Transverse colon (tissue), 3 donors: ENCODE data around the gene ANKH.

Experiments
- CTCF ChIP-seq, 5 experiments: fragments of 200-600 bp in 3 of 5; fragments of 450-650 bp in 2 of 5; sonication (generic) in 3 of 5; IDR thresholded peaks; 1 replicate in 2 of 5; 2 replicates in 3 of 5; pipeline ENCODE4 v1.5.1; 2016 to 2017; ENCODE audit warnings: antibody characterized with exemption in 5 of 5, inconsistent platforms in 3 of 5, mild to moderate bottlenecking in 2 of 5, moderate library complexity in 1 of 5
- POLR2A ChIP-seq: fragments of 450-650 bp; IDR thresholded peaks from one replicate; pipeline ENCODE4 v1.6.1; 2016; ENCODE audit warnings: antibody characterized with exemption, mild to moderate bottlenecking, moderate library complexity

GRCh38 chr5:14871214-14872069, at the start of gene ANKH:
- peak in 2 of 5 experiments; percentile 1 to 13 for TF ChIP-seq CTCF (IDR thresholded peaks at IDR 0.05)
- no peak for TF ChIP-seq POLR2A
